B cell (primary cell): ENCODE results near the gene PIK3CD. TPM values are rescaled to one million over a fixed set of nuclear protein-coding genes. Genes with fewer than 3 reads are reported as not detected.

Experiments
- ATAC-seq: fragments of 200-7000 bp; cut with Tn5 transposase; one replicate; pipeline ENCODE4 v1.10.0; 2021; ENCODE audit warnings: low read depth, mild to moderate bottlenecking, moderate number of reproducible peaks, moderate library complexity
- CTCF ChIA-PET: fragments of 350-600 bp; sonication (Branson Sonifier 250); formaldehyde crosslinking; loops from one replicate; lab custom pipeline; 2021; ENCODE audit warnings: antibody characterized with exemption, inconsistent platforms; lab: Charles Lee
- POLR2A ChIA-PET: fragments of 350-600 bp; sonication (Branson Sonifier 250); formaldehyde crosslinking; loops from one replicate; lab custom pipeline; 2021; ENCODE audit warnings: antibody characterized with exemption; lab: Charles Lee
- DNase-seq: peaks from one replicate; pipeline ENCODE4 v3.0.0; 2013
- H2AFZ ChIP-seq: 2 replicates; pipeline ENCODE4 v1.6.1; 2012; ENCODE audit warnings: mild to moderate bottlenecking, low read depth, low read length; ENCODE audit not compliant: insufficient read depth, poor library complexity, severe bottlenecking
- H3K27ac ChIP-seq, 2 donors: 1 replicate in 1 of 2; 2 replicates in 1 of 2; pipeline ENCODE4 v1.5.1; 2012 to 2013; ENCODE audit warnings: low read length in 2 of 2, mild to moderate bottlenecking in 2 of 2, moderate library complexity in 1 of 2
- H3K27me3 ChIP-seq, 4 experiments: fragments of 200-600 bp in 1 of 4; sonication (generic) in 1 of 4; replicated peaks in 1 of 4; 1 replicate in 2 of 4; 2 replicates in 2 of 4; pipeline versions ENCODE4 v1.6.1 to v1.7.0; 2013 to 2016; ENCODE audit warnings: low read length in 3 of 4, mild to moderate bottlenecking in 2 of 4, mixed read lengths in 1 of 4, moderate library complexity in 1 of 4; ENCODE audit not compliant: insufficient read depth in 4 of 4, control insufficient read depth in 3 of 4; ENCODE audit errors: control extremely low read depth in 1 of 4
- H3K36me3 ChIP-seq, 2 experiments: replicated peaks in 1 of 2; 1 replicate in 1 of 2; 2 replicates in 1 of 2; pipeline versions ENCODE4 v1.6.1 to v1.7.1; 2013; ENCODE audit warnings: low read length in 1 of 2; ENCODE audit not compliant: insufficient read depth in 2 of 2, control insufficient read depth in 1 of 2; ENCODE audit errors: control extremely low read depth in 1 of 2, extremely low read depth in 1 of 2
- H3K4me1 ChIP-seq, 2 donors: fragments of 200-600 bp in 1 of 2; sonication (generic) in 1 of 2; 1 replicate in 1 of 2; 2 replicates in 1 of 2; pipeline versions ENCODE4 v1.5.1 to v1.6.1; 2013 to 2017; ENCODE audit warnings: low read length in 2 of 2; ENCODE audit not compliant: control insufficient read depth in 2 of 2, insufficient read depth in 2 of 2
- H3K4me2 ChIP-seq: replicated peaks from 2 replicates; pipeline ENCODE3; 2012; ENCODE audit warnings: mild to moderate bottlenecking, low read depth, low read length; ENCODE audit not compliant: poor library complexity, severe bottlenecking
- H3K4me3 ChIP-seq, 5 experiments: fragments of 200-600 bp in 1 of 5; sonication (generic) in 1 of 5; 1 replicate in 3 of 5; 2 replicates in 2 of 5; pipeline versions ENCODE4 v1.5.1 to v1.7.0; 2011 to 2016; ENCODE audit warnings: low read length in 4 of 5, mild to moderate bottlenecking in 4 of 5, low read depth in 2 of 5, control low read depth in 1 of 5, moderate library complexity in 1 of 5; ENCODE audit not compliant: insufficient read depth in 1 of 5; ENCODE audit errors: control extremely low read depth in 1 of 5, extremely low read depth in 1 of 5
- H3K79me2 ChIP-seq: fragments of 200-600 bp; sonication (generic); one replicate; pipeline ENCODE4 v1.6.0; 2016; ENCODE audit warnings: low read length; ENCODE audit not compliant: control insufficient read depth, insufficient read depth
- H3K9ac ChIP-seq: fragments of 200-600 bp; sonication (generic); 2 replicates; pipeline ENCODE4 v1.6.1; 2017; ENCODE audit warnings: mild to moderate bottlenecking, low read length, moderate library complexity
- H3K9me3 ChIP-seq, 3 donors: one replicate each; pipeline versions ENCODE4 v1.6.1 to v1.7.1; 2013; ENCODE audit warnings: low read length in 2 of 3; ENCODE audit not compliant: control insufficient read depth in 2 of 3, insufficient read depth in 1 of 3; ENCODE audit errors: control extremely low read depth in 1 of 3
- H4K20me1 ChIP-seq: 2 replicates; pipeline ENCODE4 v1.6.0; 2012; ENCODE audit warnings: mild to moderate bottlenecking, low read length; ENCODE audit not compliant: insufficient read depth, control insufficient read depth, poor library complexity, severe bottlenecking
- H3K27ac Mint-ChIP-seq: one replicate; pipeline ENCODE4 v1.8.0; 2021; ENCODE audit warnings: mixed read lengths
- H3K27me3 Mint-ChIP-seq: one replicate; pipeline ENCODE4 v1.8.0; 2021; ENCODE audit warnings: mixed read lengths
- H3K4me1 Mint-ChIP-seq: one replicate; pipeline ENCODE4 v1.8.0; 2021; ENCODE audit warnings: mixed read lengths
- H3K4me3 Mint-ChIP-seq: one replicate; pipeline ENCODE4 v1.8.0; 2021; ENCODE audit warnings: mixed read lengths
- H3K9me3 Mint-ChIP-seq: one replicate; pipeline ENCODE4 v1.8.0; 2022; ENCODE audit warnings: mixed read lengths; ENCODE audit not compliant: insufficient read depth
- EZH2 ChIP-seq: IDR thresholded peaks from 2 replicates; pipeline ENCODE4 v1.6.1; 2012; ENCODE audit warnings: borderline replicate concordance, low read depth, mild to moderate bottlenecking, moderate library complexity, low read length; ENCODE audit not compliant: insufficient read depth, poor library complexity, severe bottlenecking
- WGBS: methylation state at CpG from one replicate; pipeline ENCODE4 v1.1.5; 2013; ENCODE audit warnings: missing lambda C conversion rate; ENCODE audit not compliant: insufficient coverage; 5-methylcytosine and 5-hydroxymethylcytosine counted together
- intact Hi-C: fragments of 100-400 bp; cut with micrococcal nuclease; formaldehyde crosslinking; loops from one replicate; pipeline ENCODE4 v1.10.0; 2022
- polyA plus RNA-seq: library from polyadenylated mRNA; depleted of rRNA; stranded (reverse); fragments of >200 nt; gene quantifications from 2 replicates; pipeline ENCODE4 v1.2.3, GENCODE V29; 2012
- total RNA-seq, 2 donors: library from RNA; stranded (reverse); fragments of 120-200 nt in 1 of 2; gene quantifications; 1 replicate in 1 of 2; 2 replicates in 1 of 2; pipeline versions ENCODE4 v1.2.3 to v1.2.4, GENCODE V29; 2013 to 2022
- TF ChIP-seq, protein P1 (sequence below): fragments of 200-600 bp; IDR thresholded peaks from one replicate; pipeline ENCODE4 v1.8.0; 2022; ENCODE audit warnings: antibody characterized with exemption, mild to moderate bottlenecking

PIK3CD gene
- total and polyA plus RNA-seq, 2 donors (not counting 1 experiment from before 2014, with no cell fraction given): 144 to 222 TPM

DNA sequence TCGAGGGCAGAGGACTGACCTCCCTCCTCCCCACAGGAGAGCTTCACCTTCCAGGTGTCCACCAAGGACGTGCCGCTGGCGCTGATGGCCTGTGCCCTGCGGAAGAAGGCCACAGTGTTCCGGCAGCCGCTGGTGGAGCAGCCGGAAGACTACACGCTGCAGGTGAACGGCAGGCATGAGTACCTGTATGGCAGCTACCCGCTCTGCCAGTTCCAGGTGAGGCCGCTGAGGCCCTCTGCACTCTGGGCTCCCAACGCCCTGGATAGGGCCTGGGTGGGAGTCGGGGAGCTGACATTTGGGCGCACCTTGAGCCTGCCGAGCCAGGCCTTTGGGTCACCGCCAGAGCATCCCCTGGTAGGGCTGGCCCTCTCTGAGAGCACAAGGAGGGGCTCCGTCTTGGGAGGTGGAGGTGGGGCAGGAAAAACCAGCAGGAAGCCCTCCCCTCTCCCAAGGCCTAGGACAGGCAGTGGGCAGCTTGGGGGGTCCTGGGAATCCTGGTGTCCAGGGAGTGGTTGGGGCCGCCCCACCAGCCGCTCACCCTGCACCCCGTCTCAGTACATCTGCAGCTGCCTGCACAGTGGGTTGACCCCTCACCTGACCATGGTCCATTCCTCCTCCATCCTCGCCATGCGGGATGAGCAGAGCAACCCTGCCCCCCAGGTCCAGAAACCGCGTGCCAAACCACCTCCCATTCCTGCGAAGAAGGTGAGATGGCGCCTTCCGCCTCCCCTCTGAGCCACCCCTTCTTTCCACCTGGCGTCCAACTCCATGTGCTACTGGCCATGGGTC lies 65.1 kb downstream of the PIK3CD start:
- Mint-ChIP-seq H3K27ac (peak overlapping the region; percentile 95), H3K9me3 (no peaks in the 10 kb centered on the region), H3K27me3 (no peaks in the 10 kb centered on the region), H3K4me1 (peaks cover 38% of the 10 kb centered on the region), H3K4me3 (peak overlapping the region; percentile 81)
- Histone ChIP-seq H3K9ac (peak overlapping the region; percentile 56), H3K27ac (peak overlapping the region; percentile 90 to 96), H4K20me1 (peaks cover 32% of the 10 kb centered on the region), H3K9me3 (peaks cover 0 to 4% (median 0%) of the 10 kb centered on the region in 3 donors), H3K4me1 (peaks cover 52 to 69% of the 10 kb centered on the region in 2 donors), H3K27me3 (no peaks in the 10 kb centered on the region), H3K4me3 (peak overlapping the region in 4 of 5 experiments; percentile 38 to 61 (median 50)), H2AFZ (no peak overlapping the region), H3K79me2 (peaks cover 87% of the 10 kb centered on the region), H3K4me2 (peak overlapping the region; percentile 79), H3K36me3 (peaks cover 0 to 92% of the 10 kb centered on the region in 2 experiments)
- TF ChIP-seq, protein P1, sequence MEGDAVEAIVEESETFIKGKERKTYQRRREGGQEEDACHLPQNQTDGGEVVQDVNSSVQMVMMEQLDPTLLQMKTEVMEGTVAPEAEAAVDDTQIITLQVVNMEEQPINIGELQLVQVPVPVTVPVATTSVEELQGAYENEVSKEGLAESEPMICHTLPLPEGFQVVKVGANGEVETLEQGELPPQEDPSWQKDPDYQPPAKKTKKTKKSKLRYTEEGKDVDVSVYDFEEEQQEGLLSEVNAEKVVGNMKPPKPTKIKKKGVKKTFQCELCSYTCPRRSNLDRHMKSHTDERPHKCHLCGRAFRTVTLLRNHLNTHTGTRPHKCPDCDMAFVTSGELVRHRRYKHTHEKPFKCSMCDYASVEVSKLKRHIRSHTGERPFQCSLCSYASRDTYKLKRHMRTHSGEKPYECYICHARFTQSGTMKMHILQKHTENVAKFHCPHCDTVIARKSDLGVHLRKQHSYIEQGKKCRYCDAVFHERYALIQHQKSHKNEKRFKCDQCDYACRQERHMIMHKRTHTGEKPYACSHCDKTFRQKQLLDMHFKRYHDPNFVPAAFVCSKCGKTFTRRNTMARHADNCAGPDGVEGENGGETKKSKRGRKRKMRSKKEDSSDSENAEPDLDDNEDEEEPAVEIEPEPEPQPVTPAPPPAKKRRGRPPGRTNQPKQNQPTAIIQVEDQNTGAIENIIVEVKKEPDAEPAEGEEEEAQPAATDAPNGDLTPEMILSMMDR: no peak
- TF ChIP-seq EZH2: no peak
- ATAC-seq (no peak), DNase-seq (no peak)
- WGBS: 98% methylated on average over 19 of the region's 29 CpGs
- intact Hi-C loops: loop anchor here (1.0 to 2.0 kb wide), 4 partner anchors 30 to 89 kb away; partner anchors contain the start of gene PIK3CD
- ChIA-PET POLR2A (interaction anchor here (0.6 to 3.8 kb wide), 6 partner anchors 14 to 89 kb away, joined by 4 to 52 read pairs (median 6); partner anchors contain the start of gene PIK3CD), CTCF (interaction anchor here (0.7 to 5.9 kb wide), 11 partner anchors 8 to 101 kb away, joined by 3 to 78 read pairs (median 5); no protein-coding TSS in a partner anchor)
